GM21737 (cell line): ENCODE measurements around the gene GAB3.

ENCODE experiments used
- ATAC-seq: cut with Tn5 transposase; IDR thresholded peaks from one replicate; pipeline ENCODE4 v1.9.1; 2021; ENCODE audit warnings: mild to moderate bottlenecking, moderate library complexity; ENCODE audit not compliant: unreplicated experiment

GAB3 gene

DNA sequence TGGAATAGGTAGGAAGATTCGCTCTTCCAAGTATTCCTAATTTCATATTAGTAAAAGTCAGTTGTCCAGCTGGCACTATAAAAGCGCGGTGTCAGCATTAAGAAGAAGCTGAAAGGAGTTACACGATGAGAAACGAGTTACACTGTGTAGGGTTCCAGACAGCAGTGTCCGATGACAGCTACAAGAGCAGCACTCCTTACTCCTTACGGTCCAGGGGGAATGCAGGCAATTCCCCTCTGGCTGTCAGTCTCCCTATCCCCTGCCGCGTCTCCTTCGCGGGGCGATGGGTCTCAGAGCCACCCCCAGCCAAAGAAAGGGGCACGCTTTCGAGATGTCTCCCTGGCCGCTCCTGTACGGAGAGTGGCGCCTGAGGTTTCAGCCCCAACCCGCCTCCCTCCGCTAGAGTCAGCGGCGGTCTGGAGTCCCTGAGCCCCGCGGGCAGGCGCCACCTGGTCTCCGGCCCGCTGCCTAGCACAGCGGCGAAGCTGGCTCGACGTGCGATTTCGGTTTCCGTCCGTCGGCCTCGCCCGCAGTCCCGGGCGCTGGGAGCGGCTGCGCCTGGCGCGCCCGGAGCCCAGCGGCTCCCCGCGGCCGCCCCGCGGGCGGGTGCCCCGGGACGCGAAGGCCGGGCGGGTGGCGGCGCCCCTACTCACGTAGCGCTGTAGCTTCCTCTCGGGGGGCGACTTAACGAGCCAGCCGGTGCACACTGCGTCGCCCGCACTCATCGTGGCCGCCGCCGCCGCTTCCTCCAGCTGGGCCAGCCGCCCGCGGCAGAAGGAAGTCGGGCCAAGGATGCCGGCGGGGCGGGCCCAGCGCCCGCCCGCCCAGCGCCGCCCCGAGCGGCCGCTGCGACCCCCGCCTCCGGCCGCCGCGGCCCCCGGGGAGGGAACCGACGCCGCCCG lies at the start of gene GAB3:
GAB3 (minus strand) TSS at position 777 of the 902 bp plus-strand sequence; CDS start at position 725, 52 bp downstream.
- peak; percentile 62 for ATAC-seq

- ATAC-seq = no peak
These were observed 48.9 kb upstream of the GAB3 start for GRCh38 chrX:154799556-154800348.

- no peak for ATAC-seq
These were observed 46.1 kb upstream of the GAB3 start for GRCh38 chrX:154797006-154797405.

DNA sequence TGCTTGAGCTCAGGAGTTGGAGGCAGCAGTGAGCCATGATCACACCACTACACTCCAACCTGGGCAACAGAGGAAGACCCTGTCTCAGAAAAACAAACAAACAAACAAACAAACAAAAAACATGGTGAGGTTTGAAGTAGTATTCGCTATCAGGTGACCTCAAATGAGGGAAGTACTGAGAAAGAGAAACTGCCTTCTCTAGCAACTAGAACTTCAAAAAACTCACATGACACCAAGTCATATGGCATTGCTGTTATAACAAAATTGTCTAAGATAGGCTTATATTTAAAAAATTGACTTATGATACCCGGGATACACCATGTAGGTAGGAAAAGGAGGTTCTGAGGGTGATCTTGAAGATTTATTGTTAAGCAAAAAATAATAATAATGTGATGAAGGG lies 44.1 kb upstream of the GAB3 start:
- no peak for ATAC-seq

DNA sequence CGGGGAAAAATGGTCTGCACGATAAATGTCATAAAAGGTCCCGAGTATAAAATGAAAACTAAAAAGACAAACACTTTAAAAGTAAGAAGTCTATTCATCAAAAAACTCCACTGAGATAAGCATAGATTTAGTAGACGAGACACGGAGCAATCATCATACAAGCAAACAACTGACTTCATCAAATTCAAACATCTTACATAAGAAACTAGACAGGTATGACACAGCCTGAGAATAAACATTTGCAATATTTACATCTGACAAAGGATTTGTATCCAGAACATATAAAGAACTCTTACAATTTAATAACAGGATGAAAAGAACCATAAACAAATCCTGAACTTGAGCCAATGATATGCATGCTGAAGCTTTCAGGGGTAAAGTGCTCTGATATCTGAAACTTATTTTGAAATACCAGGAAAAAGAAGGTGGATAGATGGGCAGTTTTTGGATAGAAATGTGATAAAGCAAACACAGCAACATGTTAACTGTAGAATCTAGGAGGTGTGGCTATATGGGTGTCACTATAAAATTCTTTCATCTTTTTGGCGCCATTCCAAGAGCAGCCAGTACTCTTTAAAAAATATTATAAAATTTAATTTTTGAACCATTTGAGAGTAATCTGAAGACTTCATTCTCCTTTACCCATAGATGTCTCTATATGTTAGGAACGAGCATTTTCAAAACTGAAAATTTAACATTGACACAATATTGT lies 42.4 kb upstream of the GAB3 start:
- ATAC-seq = no peak

DNA sequence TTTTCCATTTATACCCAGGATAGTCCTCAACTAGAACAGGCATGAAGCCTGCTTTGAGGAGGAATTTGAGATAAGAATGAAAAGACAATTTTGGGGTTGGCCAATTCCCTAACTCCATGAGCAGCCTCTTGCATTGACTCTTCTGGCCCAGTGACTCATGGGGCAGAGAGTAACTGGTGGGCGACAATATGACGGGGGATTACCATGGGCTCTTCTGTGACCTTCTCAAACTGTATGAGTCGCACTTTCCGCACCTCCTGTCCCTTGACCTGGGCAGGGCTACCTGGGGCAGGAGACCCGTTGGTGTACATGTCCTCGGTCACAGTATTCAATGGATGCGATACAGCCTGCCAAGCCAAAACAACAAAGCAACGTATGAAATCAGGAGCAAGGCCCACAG lies 41.1 kb upstream of the GAB3 start:
- ATAC-seq = no peak

DNA sequence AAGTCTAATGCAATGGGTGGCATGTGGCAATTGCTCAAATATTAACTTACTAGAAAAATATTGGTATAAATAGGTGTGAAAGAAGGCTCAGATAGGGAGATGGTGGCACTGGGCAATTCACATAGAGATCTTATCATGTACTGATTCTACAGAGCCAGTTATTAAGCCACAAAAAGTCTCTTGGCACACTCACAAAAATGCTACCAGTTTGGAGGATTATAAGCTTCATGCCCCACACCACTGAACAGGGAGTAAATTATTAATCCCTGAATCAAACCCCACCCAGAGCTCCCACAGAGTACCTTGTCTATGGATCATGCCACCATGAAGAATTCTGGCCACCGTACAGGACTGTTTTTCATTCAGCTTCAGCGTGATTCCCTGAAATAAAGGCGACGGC lies 40.6 kb upstream of the GAB3 start:
- ATAC-seq = no peak

DNA sequence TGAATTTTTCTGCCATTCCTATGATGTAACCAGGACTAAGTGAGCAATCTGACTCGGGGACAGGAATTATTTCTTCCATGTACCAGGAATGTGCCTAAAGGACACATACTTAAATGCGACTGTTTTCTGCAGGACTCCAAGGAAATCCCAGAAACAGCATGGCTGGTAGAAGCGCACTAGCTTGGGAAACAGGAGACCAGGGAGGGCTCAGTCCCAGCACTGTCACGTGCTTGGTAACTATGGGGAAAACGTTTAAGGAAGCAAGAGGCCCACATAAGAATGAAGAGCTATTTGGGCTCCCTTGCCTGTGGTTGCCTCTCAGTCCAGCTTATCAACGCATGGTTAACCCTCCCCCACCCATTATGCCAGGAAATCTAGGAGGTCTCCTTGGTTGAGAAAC lies 34.8 kb upstream of the GAB3 start:
- ATAC-seq = no peak

DNA sequence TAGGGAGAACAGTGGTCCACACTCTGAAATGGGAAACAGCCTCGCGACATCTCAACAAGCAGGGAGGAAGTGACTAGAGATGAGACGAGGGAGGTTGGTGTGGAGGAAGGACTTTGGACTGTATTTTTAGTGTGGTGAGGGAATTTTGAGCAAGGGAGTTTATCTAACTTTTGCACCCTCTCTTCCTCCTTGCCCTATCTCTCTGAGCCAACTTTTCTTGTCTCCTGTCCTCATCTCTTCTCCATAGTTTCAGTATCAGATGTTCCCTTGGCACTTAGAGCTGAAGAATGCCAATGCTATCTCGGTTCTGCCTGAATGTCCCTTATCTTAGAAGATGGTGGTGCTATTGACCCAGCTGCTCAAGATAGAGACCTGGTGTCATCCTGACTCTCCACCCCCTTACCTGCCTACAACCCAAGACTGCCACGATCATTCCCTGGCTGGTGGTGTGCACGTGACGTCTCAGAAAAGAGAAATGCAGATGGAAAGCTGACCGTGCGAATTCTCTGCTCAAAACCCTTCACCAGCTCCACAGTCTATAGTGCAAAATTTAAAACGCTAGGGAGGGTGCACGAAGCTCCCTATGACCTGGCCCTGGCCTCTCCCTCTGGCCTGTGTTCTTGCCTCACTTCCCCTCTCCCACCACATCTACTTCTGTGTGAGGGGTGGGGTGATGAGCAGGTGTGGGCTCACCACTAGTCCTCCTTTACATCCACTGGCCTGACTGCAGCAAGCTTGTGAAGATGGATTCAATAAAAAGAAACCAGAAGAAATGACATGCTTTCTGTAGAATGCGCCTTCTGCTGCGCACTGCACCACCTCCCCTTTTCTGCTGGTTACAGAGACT lies 33.5 kb upstream of the GAB3 start:
- ATAC-seq = no peak

- ATAC-seq = no peak
These were observed 30.1 kb upstream of the GAB3 start for GRCh38 chrX:154780968-154781367.

DNA sequence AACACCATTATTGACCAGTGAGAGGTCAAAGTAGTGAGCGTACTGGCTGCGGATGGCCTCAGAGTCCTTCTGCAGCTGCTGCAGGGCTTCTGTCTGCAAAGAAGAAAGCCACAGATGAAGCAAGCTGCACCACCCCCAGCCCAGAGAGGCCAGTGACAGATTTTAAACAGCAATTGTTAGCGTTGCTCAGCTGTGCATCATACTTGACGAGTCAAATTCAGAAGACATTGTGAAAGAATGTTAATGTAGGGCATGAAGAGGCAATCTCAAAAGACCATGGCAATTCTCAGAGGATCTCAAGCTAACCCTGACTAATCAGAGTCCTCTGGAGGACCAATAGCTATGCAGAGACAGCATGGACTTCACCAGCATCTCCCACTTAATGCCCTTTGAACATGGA lies 28.4 kb upstream of the GAB3 start:
- ATAC-seq = no peak

DNA sequence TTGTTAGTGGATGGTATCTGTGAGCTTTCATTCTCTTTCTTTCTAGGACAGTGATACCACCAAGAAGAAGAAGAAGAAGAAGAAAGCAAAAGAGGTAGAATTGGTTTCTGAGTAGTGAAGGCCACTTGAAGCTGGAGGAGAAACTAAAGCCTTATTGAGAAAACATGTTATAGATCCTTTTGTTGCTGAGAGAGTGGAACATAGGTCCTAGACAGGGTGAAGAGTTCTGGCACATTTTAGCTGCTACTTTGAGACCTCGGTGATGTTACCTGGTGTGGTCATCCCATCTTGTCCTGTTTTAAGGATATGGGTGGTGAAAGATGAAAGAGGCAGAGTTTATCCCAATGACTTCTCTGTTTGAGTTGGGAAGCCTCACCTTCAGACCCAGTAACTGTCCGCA lies 25.9 kb upstream of the GAB3 start:
- no peak for ATAC-seq

GRCh38 chrX:154775419-154776349 lies 24.8 kb upstream of the GAB3 start:
- no peak for ATAC-seq

DNA sequence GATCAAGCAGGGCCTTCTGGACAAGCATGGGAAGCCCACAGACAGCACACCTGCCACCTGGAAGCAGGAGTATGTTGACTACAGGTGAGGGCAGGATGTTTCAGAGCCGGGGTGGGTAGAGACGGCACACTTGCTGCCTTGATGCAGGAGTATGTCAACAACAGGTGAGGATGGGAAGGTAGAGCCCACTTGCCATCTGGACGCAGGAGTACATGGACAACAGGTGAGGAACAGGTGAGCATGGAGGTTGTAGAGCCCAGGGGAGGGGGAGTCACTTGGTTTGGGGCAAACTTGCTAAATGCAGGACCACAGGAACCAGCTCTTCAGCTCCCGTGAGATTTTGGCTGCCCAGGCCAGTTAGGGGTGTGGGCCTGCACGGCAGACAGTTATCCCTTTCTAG lies 23.7 kb upstream of the GAB3 start:
- ATAC-seq = no peak

DNA sequence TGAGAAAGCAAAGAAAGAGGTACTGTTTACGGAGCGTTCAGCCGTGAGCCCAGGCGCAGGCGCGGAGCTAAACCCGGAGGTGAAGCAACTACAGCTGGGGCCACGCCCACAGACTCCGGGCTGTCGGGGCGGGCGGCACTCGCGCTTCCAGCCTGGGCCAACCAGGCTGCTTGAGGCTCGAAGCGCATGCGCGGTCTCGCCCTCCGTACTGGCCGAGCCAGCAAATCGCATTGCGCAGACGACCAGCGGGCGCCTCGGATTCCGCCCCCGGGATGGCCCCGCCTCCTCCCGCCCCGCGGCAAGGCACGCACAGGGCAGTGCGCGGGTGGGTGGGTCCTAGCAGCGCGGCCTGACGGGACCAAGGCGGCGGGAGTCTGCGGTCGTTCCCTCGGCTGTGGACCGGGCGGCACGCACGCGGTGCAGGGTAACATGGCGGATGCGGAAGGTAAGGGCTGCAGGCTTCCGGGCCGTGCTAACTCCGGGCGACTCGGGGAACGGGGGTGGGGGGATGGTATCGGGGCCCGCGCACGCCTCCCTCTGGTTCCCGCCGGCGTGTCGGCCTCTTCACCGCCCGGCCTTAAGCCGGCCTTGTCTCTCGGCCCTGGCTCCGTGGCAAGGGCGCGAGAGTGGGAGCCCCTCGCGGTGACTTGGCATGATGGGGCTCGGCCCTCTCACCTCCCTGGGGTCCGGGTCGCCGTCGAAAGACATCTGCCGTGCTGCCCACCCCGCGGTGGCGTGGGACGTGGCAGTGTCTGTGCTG lies 11.8 kb upstream of the GAB3 start, which contains the start of gene DKC1:
DKC1 (plus strand) TSS at position 328 of the 760 bp plus-strand sequence; CDS start at position 430, 102 bp downstream.
- ATAC-seq = peak; percentile 89

DNA sequence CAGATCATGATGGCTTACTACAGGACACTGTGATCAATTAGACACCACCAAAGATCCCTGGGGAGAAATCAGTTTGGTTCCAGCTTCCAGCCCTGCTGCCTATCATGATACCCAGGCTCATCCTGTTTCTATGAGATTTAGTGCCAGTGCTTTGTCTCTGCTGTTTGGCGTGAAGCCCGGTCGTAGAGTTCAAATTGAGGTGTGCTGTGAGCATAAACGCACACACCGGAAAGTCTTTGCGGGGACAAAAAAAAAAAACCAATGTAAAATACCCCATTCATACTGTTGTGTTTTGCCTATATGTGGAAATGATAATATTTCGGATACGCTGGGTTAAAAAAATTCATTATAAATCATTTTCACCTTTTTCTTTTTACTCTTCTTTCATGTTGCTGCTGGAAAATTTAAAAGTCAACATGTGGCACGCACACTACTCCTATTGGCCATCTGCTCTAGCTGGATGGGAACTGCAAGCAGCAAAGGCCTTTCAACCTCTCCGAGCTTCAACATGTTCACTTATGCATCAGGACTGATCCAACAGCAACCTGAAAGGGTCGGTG lies 11.2 kb upstream of the GAB3 start:
- ATAC-seq = no peak

DNA sequence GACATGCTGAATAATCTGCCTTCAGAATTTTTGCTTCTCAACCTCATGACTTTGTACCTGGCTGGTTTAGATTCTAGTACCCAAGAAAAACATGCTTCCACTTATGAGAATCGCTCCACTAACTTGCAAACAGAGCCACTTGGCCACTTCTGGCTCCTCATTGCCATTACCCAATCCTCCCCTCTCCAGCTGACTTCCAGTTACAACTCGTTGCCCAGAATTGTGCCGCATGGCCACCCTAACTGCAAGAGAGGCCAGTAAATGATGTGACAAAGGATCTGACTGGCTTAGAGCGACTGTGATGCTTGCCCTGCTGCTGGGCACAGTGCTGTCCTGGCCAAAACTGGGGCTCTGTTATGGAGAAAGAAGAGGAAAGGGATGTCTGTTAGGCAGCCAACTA lies 7.8 kb upstream of the GAB3 start:
- no peak for ATAC-seq

- no peak for ATAC-seq
These were observed 893 bp upstream of the GAB3 start for GRCh38 chrX:154751669-154752271.
